GM12878 (cell line): ENCODE data around the gene JADE2. TPM values are rescaled to one million over a fixed set of nuclear protein-coding genes. Genes with fewer than 3 reads are reported as not detected.

Source experiments
- ATAC-seq: fragments of 200-7000 bp; cut with Tn5 transposase; 3 replicates; pipeline ENCODE4 v1.9.1; 2020; ENCODE audit warnings: mild to moderate bottlenecking, moderate library complexity
- BruUV-seq: library from RNA; stranded (reverse); fragments of 400-500 nt; replicated peaks from 2 replicates; lab custom pipeline; 2021; lab: Mats Ljungman, UMichigan
- CTCF ChIA-PET: fragments of 300-600 bp; sonication (Branson Sonifier 250); formaldehyde crosslinking; extraction: SDS; loops from one replicate; lab custom pipeline; 2021; ENCODE audit warnings: inconsistent platforms; lab: Yijun Ruan, JAX
- POLR2A ChIA-PET: fragments of 350-600 bp; formaldehyde crosslinking; extraction: SDS; loops from one replicate; lab custom pipeline; 2021; ENCODE audit warnings: inconsistent platforms; lab: Charles Lee
- RAD21 ChIA-PET: fragments of 300-600 bp; sonication (Branson Sonifier 250); formaldehyde crosslinking; loops from one replicate; lab custom pipeline; 2023; ENCODE audit warnings: antibody characterized with exemption; ENCODE audit not compliant: unreplicated experiment; lab: Charles Lee
- SMC1A ChIA-PET: fragments of 300-600 bp; sonication (Branson Sonifier 250); formaldehyde crosslinking; loops from one replicate; lab custom pipeline; 2023; ENCODE audit not compliant: unreplicated experiment, uncharacterized antibody; lab: Charles Lee
- DNase-seq: peaks from one replicate; pipeline ENCODE4 v3.0.0-alpha.2; 2011; ENCODE audit warnings: low read depth, low spot score
- FAIRE-seq: peaks from 3 replicates; lab custom pipeline; 2011; peaks lifted over from hg19 to GRCh38; lab: Jason Lieb, UNC
- H2AFZ ChIP-seq: 2 replicates; pipeline ENCODE4 v1.6.0; 2011; ENCODE audit warnings: low read depth, low read length, control low read depth; ENCODE audit not compliant: control insufficient read depth
- H3K27ac ChIP-seq: 2 replicates; pipeline ENCODE4 v1.5.1; 2011; ENCODE audit warnings: control low read depth; ENCODE audit not compliant: control insufficient read depth, insufficient read depth
- H3K27me3 ChIP-seq, 2 experiments: replicated peaks in 1 of 2; 2 replicates each; pipeline versions ENCODE4 v1.6.0 to v1.6.1; 2011; ENCODE audit warnings: low read length in 1 of 2; ENCODE audit not compliant: control insufficient read depth in 2 of 2, insufficient read depth in 2 of 2
- H3K36me3 ChIP-seq, 2 experiments: 2 replicates each; pipeline ENCODE4 v1.5.1; 2011; ENCODE audit warnings: low read length in 1 of 2; ENCODE audit not compliant: control insufficient read depth in 2 of 2, insufficient read depth in 2 of 2
- H3K4me1 ChIP-seq: 2 replicates; pipeline ENCODE4 v1.6.1; 2011; ENCODE audit warnings: mild to moderate bottlenecking, low read length, moderate library complexity, mixed read lengths; ENCODE audit not compliant: control insufficient read depth, insufficient read depth
- H3K4me2 ChIP-seq: 2 replicates; pipeline ENCODE4 v1.6.0; 2011; ENCODE audit warnings: control low read depth; ENCODE audit not compliant: control insufficient read depth, insufficient read depth
- H3K4me3 ChIP-seq: fragments of 200-600 bp; sonication (generic); 2 replicates; pipeline ENCODE4 v1.5.1; 2016
- H3K79me2 ChIP-seq: 2 replicates; pipeline ENCODE4 v1.6.0; 2011; ENCODE audit warnings: low read length; ENCODE audit not compliant: control insufficient read depth, insufficient read depth
- H3K9ac ChIP-seq: 2 replicates; pipeline ENCODE4 v1.8.0; 2011; ENCODE audit warnings: low read length, control low read depth, mixed read lengths; ENCODE audit not compliant: control insufficient read depth, insufficient read depth
- H3K9me3 ChIP-seq: replicated peaks from 3 replicates; pipeline ENCODE4 v1.5.1; 2011; ENCODE audit warnings: mild to moderate bottlenecking, low read length; ENCODE audit not compliant: control insufficient read depth, insufficient read depth
- H4K20me1 ChIP-seq: 2 replicates; pipeline ENCODE4 v1.6.0; 2011; ENCODE audit not compliant: control insufficient read depth, insufficient read depth
- CBX3 ChIP-seq: fragments of 200-600 bp; sonication (generic); IDR thresholded peaks from 2 replicates; pipeline ENCODE4 v1.6.1; 2016; ENCODE audit warnings: low read depth, borderline replicate concordance
- CEBPB ChIP-seq, 2 experiments: fragments of 150-350 bp in 1 of 2; IDR thresholded peaks; 2 replicates each; pipeline ENCODE4 v1.6.1; 2012 to 2014; ENCODE audit warnings: low read depth in 2 of 2, low read length in 2 of 2, borderline replicate concordance in 1 of 2, inconsistent platforms in 1 of 2
- CHD2 ChIP-seq: IDR thresholded peaks from 2 replicates; pipeline ENCODE4 v1.6.1; 2011; ENCODE audit warnings: low read depth, low read length, improper control_type of control experiment, borderline replicate concordance
- CREM ChIP-seq: IDR thresholded peaks from 2 replicates; pipeline ENCODE4 v1.6.1; 2014; ENCODE audit warnings: antibody characterized with exemption, low read depth
- GABPA ChIP-seq: IDR thresholded peaks from 2 replicates; pipeline ENCODE4 v1.6.1; 2014; ENCODE audit warnings: antibody characterized with exemption, low read depth, mild to moderate bottlenecking, inconsistent platforms
- HCFC1 ChIP-seq: fragments of 150-350 bp; IDR thresholded peaks from 2 replicates; pipeline ENCODE4 v1.6.1; 2014; ENCODE audit warnings: low read length
- MYC ChIP-seq: IDR thresholded peaks from 2 replicates; pipeline ENCODE4 v1.6.1; 2011; ENCODE audit warnings: mild to moderate bottlenecking, low read length, moderate library complexity, inconsistent platforms; ENCODE audit not compliant: insufficient read depth, insufficient replicate concordance, insufficient read length, severe bottlenecking
- NBN ChIP-seq: fragments of 450-650 bp; IDR thresholded peaks from 2 replicates; pipeline ENCODE4 v1.6.1; 2016
- TCF3 ChIP-seq: IDR thresholded peaks from 2 replicates; pipeline ENCODE4 v1.6.1; 2012; ENCODE audit warnings: low read depth, mild to moderate bottlenecking, low read length, borderline replicate concordance; ENCODE audit not compliant: insufficient read depth
- WGBS: methylation state at CpG from one replicate; pipeline ENCODE4 v1.1.6; 2016; ENCODE audit warnings: low lambda C conversion rate; ENCODE audit not compliant: insufficient replicate concordance, insufficient coverage; ENCODE audit errors: missing lambda C conversion rate; 5-methylcytosine and 5-hydroxymethylcytosine counted together
- in situ Hi-C: fragments of 300-500 bp; cut with MboI; formaldehyde crosslinking; loops from 9 replicates; pipeline ENCODE4 v1.14.3; 2018; ENCODE audit warnings: mixed read lengths
- intact Hi-C: fragments of 100-400 bp; cut with micrococcal nuclease; formaldehyde crosslinking; loops from one replicate; pipeline ENCODE4 v1.14.2; 2022; ENCODE audit not compliant: unreplicated experiment
- polyA plus RNA-seq, 11 experiments: library from polyadenylated mRNA; depleted of rRNA in 4 of 11; unstranded in 6 of 11; stranded (reverse) in 5 of 11; fragments of >200 nt; fragmentation: Nextera tagmentation in 4 of 11; fragmentation: Illumina TruSeq in 1 of 11; extraction: Ambion mirVana in 4 of 11; extraction: Trizol in 1 of 11; gene quantifications; 1 replicate in 1 of 11; 2 replicates in 10 of 11; pipeline versions ENCODE4 v1.2.1 to v1.2.3, GENCODE V29; 2011 to 2016; ENCODE audit warnings: inconsistent platforms in 2 of 11, missing spikeins in 2 of 11, low read depth in 1 of 11
- total RNA-seq, 4 experiments: library from RNA; depleted of rRNA in 3 of 4; stranded (reverse); fragments of >200 nt in 3 of 4; fragmentation: Illumina TruSeq in 1 of 4; extraction: Trizol in 1 of 4; gene quantifications; 2 replicates each; pipeline versions ENCODE4 v1.2.1 to v1.2.3, GENCODE V29; 2013 to 2021

The JADE2 gene
- total and polyA plus RNA-seq, 10 of the 15 experiments (the other 5 are each of a cell fraction or from before 2014, with no cell fraction given), result 1.5 to 67.0 (median 22.4) TPM

GRCh38 chr5:134493461-134494055 is 31.9 kb upstream of the JADE2 start:
- Histone ChIP-seq H2AFZ (no peak overlapping the region), H3K36me3 (no peaks in the 10 kb centered on the region), H3K27me3 (no peaks in the 10 kb centered on the region), H3K9me3 (no peaks in the 10 kb centered on the region), H3K4me2 (no peak overlapping the region)
- ChIA-PET SMC1A (interaction anchor here (0.7 to 2.5 kb wide), 2 partner anchors 9 to 15 kb away, joined by 3 to 9 read pairs; no protein-coding TSS in a partner anchor), POLR2A (no interaction called here), CTCF (interaction anchor here (0.6 to 1.4 kb wide), 5 partner anchors 10 to 339 kb away, joined by 3 to 4 read pairs (median 3); partner anchors contain the start of gene CDKN2AIPNL)
- WGBS, result 69% methylated on average over 4 of the region's 4 CpGs
- no peak for DNase-seq
- TF ChIP-seq TCF3 (no peak), CBX3 (no peak), HCFC1 (no peak), GABPA (no peak), CHD2 (no peak), CREM (no peak), NBN (no peak), CEBPB (IDR thresholded peaks at IDR 0.05; ENCODE audit: borderline replicate concordance in 1 of 2, low read depth in 2 of 2, low read length in 2 of 2) (no peak), MYC (no peak)
- TF ChIP-seq, all 136 proteins: peak for 0
- H3K79me2 ChIP-seq, result no peaks in the 10 kb centered on the region
- no peak overlapping the region for H3K4me3 ChIP-seq
- H3K4me1 ChIP-seq, result 0 out of 2 replicates have a peak, but pooled peaks cover 4% of the 10 kb centered on the region
- FAIRE-seq (no peak), ATAC-seq (peak; percentile 74)
- H3K27ac ChIP-seq, result no peak overlapping the region
- RAD21 ChIA-PET, result interaction anchor here (1.0 kb wide), 1 partner anchor 34 kb away, joined by 3 read pairs; no protein-coding TSS in a partner anchor
- in situ Hi-C loops, result no loop called here
- intact Hi-C loops, result no loop called here
- BruUV-seq, result no TSS peak
- no peak overlapping the region for H3K9ac ChIP-seq
- no peaks in the 10 kb centered on the region for H4K20me1 ChIP-seq
